ENCODE results near the gene LHX8.
"Not testable (repeated sequence)": the region's sequence is repeated elsewhere in the genome, so short reads cannot be mapped to it uniquely, and the experiment has no call there.

Gene LHX8

GRCh38 chr1:75133750-75134646 lies at the start of gene LHX8:
Gene LHX8 (plus strand): TSS chr1:75134388. CDS start chr1:75136615, 2,227 bp downstream.
- no peak for DNase-seq

GRCh38 chr1:75085931-75086330 lies 48.3 kb upstream of the LHX8 start:
- no peak for DNase-seq

GRCh38 chr1:75087278-75087677 lies 46.9 kb upstream of the LHX8 start:
- DNase-seq: no peak

DNA sequence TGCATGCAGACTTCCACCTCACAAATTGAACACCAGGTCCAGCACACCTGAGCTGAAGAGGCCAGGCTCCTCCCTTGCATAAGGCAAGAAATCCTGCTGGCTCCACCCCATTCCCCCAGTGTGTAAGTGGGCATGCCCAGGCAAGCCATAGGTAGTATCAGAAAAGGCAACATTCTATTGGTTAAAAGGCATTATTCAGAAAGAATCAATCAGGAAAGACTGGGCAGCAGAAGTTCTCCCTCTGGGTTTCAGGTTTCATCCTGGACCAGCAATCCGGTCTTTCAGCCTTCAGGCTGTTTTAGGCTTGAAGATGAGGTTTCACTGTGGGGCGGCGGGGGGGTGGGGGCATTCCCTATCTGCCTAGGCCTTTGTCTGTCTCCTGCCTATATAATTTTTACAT lies 42.0 kb upstream of the LHX8 start:
- DNase-seq: no peak

- DNase-seq: no peak
These were observed 36.5 kb upstream of the LHX8 start for GRCh38 chr1:75097654-75098053.

GRCh38 chr1:75099581-75099980 lies 34.6 kb upstream of the LHX8 start:
- no peak for DNase-seq

- no peak for DNase-seq
These were observed 33.6 kb upstream of the LHX8 start for GRCh38 chr1:75100481-75101092.

DNA sequence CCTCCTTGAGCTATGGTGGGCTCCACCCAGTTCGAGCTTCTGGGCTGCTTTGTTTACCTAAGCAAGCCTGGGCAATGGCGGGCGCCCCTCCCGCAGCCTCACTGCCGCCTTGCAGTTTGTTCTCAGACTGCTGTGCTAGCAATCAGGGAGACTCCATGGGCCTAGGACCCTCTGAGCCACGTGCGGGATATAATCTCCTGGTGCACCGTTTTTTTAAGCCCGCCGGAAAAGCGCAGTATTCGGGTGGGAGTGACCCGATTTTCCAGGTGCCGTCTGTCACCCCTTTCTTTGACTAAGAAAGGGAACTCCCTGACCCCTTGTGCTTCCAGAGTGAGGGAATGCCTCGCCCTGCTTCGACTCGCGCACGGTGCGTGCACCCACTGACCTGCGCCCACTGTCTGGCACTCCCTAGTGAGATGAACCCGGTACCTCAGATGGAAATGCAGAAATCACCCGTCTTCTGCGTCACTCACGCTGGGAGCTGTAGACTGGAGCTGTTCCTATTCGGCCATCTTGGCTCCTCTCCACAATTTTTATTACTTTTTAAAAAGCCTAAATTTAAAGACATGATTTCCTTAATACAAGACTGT lies 21.7 kb upstream of the LHX8 start:
- not testable (repeated sequence) for DNase-seq

DNA sequence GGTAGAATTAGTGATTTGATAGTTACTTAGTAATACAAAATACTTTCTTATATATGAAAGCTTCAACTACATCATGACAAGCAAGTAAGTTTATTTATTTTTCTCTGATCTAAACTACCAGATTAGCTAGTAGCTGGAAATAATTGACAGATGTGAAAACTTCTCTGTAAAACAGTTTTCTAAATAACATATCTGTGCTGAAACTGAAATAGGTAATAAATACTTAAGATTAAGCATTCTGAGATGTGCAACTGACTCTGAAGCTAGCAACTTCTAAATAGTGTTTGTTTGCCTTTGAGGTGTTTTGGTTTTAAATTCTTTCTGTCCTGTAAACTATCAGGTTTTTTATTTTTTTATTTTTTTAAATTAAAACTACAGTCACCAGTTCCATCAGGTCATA lies 18.5 kb upstream of the LHX8 start:
- no peak for DNase-seq

DNA sequence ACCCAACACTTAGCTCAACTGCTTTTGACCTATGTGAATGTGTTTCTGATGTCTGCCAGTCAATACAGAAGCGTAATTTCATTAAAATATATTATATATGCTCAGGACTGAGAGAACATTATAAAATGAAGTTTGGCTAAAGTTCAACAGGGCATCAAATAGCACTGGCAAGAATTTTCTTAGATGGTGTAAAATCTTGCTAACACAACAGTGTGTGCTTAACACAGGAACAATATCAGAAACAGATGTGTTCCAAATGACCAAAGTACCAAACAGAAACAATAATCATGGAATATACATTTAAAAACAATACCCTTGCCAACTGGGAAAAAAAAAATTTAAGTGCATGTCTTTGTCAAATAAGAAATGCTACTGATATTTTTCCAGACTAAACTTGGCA lies 10.4 kb upstream of the LHX8 start:
- DNase-seq: no peak

GRCh38 chr1:75124510-75124909 lies 9.7 kb upstream of the LHX8 start:
- no peak for DNase-seq

- no peak for DNase-seq
These were observed 8.9 kb upstream of the LHX8 start for GRCh38 chr1:75125161-75125726.

GRCh38 chr1:75126611-75127101 lies 7.5 kb upstream of the LHX8 start:
- no peak for DNase-seq

GRCh38 chr1:75127916-75128717 lies 6.1 kb upstream of the LHX8 start:
- no peak for DNase-seq

GRCh38 chr1:75129660-75129982 lies 4.6 kb upstream of the LHX8 start:
- DNase-seq: no peak

GRCh38 chr1:75129983-75130789 lies 4.0 kb upstream of the LHX8 start:
- DNase-seq: no peak

GRCh38 chr1:75130865-75131564 lies 3.2 kb upstream of the LHX8 start:
- DNase-seq: no peak

DNA sequence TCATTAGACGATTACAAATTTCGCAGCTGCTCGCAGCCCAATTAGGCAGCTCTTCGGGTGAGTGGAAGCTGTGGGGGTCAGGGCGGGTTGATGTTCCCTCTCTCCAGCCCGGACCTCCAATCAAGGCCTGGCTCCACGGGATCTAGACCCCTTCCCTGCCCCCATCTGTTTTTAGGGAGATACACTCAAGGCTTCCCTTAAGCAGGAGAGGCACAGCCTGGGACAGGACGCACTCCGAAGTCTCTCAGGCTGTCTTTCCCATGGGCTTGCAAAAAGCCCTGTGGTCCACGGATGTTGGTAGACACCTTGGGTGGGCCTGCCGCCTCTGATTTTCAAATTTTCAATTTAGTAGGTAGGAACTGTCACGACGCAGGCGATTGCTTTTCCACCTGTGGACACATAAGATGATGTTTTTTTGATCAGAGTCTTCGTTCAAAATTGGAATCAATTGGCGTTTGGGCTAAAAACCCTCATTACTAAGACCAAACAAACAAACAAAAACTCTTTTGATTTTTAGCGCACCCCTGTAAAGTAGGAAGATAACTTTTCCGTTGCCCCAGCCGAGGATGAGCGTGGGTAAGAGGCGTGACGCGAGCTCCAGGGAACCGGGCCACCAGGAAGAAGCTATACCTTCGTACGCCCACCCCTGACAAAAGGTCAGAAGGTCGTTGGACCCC lies 2.5 kb upstream of the LHX8 start:
- DNase-seq: no peak

DNA sequence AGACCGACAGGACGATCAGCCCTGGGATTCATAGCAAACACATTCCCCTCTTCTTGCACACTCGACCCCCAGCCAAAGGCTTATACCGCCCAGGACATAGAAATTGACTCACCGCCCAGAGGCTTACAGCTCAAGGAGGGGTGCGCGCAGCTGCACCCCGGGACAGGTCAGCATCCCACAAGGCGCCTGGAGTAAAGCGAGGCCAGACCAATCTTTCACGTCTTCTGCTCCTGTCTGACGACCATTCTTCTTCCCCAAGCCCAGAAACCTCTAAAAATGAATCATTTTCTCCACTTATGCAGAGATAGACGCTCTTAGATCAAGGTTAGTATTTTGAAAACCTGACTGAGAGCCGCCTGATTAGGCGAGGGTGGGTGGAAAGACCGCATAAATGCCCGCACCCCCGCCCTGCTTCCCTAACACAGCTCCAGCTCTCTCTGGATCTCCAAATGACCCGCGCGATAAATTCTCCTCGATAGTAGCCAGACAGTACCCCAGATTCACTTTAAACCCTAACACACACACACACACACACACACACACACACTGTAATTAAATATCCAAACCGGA lies 1.9 kb upstream of the LHX8 start:
- DNase-seq: no peak
